Stimulated activated CD4-positive, alpha-beta T cell treated with anti-CD3 and anti-CD28 coated beads, Interleukin-4, amount 100 ng/mL, for 4 hours (primary cell): ENCODE measurements around the gene MTFR2.

Source experiments
- DNase-seq, 2 experiments: peaks; one replicate each; pipeline ENCODE4 v3.0.0-alpha.2; 2020

The MTFR2 gene

DNA sequence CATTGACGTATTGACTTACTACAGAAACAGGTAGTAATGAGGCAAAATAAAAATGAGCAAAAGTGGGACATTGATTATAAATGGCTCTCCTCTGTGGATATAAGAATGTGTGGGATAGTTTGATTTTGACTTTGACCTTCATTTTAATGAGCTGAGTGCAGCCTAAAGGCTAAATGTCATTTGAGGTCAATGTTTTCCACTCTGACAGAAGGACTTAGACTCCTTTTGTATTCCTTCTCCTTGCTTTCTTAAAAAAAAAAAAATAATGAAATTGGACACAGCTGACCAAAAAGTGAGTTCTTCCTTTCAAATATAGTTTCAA is 68.6 kb downstream of the MTFR2 start:
- DNase-seq: no peak
